GM21367 (cell line): ENCODE results near the gene ZNF787.
"Not testable (repeated sequence)": the region's sequence is repeated elsewhere in the genome, so short reads cannot be mapped to it uniquely, and the experiment has no call there.

Source experiments
- ATAC-seq: cut with Tn5 transposase; IDR thresholded peaks from one replicate; pipeline ENCODE4 v1.9.1; 2021; ENCODE audit not compliant: unreplicated experiment

The ZNF787 gene

GRCh38 chr19:56121180-56122167, at the start of gene ZNF787:
ZNF787 (minus strand) TSS chr19:56121295; CDS start chr19:56103217, 18,078 bp downstream.
- ATAC-seq, result peak; percentile 70

- ATAC-seq, result no peak
Observed at GRCh38 chr19:56170261-56170660, 49.2 kb upstream of the ZNF787 start.

GRCh38 chr19:56167064-56167578, 46.0 kb upstream of the ZNF787 start:
- no peak for ATAC-seq

- no peak for ATAC-seq
Observed at GRCh38 chr19:56163097-56163496, 42.0 kb upstream of the ZNF787 start.

- ATAC-seq, result no peak
Observed at GRCh38 chr19:56162258-56162657, 41.2 kb upstream of the ZNF787 start.

- no peak for ATAC-seq
Observed at GRCh38 chr19:56161534-56161933, 40.4 kb upstream of the ZNF787 start.

GRCh38 chr19:56159622-56160271, 38.7 kb upstream of the ZNF787 start:
- no peak for ATAC-seq

- no peak for ATAC-seq
Observed at GRCh38 chr19:56159009-56159559, 38.0 kb upstream of the ZNF787 start.

- no peak for ATAC-seq
Observed at GRCh38 chr19:56158170-56158757, 37.2 kb upstream of the ZNF787 start.

- no peak for ATAC-seq
Observed at GRCh38 chr19:56156768-56157167, 35.7 kb upstream of the ZNF787 start.

- no peak for ATAC-seq
Observed at GRCh38 chr19:56155124-56155687, 34.1 kb upstream of the ZNF787 start.

GRCh38 chr19:56153507-56153906, 32.4 kb upstream of the ZNF787 start:
- ATAC-seq, result no peak

GRCh38 chr19:56152644-56153043, 31.5 kb upstream of the ZNF787 start:
- no peak for ATAC-seq

- no peak for ATAC-seq
Observed at GRCh38 chr19:56150358-56150757, 29.3 kb upstream of the ZNF787 start.

GRCh38 chr19:56149656-56150038, 28.6 kb upstream of the ZNF787 start:
- ATAC-seq, result no peak

- ATAC-seq, result not testable (repeated sequence)
Observed at GRCh38 chr19:56148955-56149655, 28.0 kb upstream of the ZNF787 start.

GRCh38 chr19:56148096-56148495, 27.0 kb upstream of the ZNF787 start:
- no peak for ATAC-seq

- ATAC-seq, result no peak
Observed at GRCh38 chr19:56147307-56147706, 26.2 kb upstream of the ZNF787 start.

- no peak for ATAC-seq
Observed at GRCh38 chr19:56146904-56147303, 25.8 kb upstream of the ZNF787 start.

- ATAC-seq, result no peak
Observed at GRCh38 chr19:56145698-56146097, 24.6 kb upstream of the ZNF787 start.
